Upper lobe of left lung (tissue), 6 donors: ENCODE results near the gene OR4D1. TPM values are rescaled to one million over a fixed set of nuclear protein-coding genes. Genes with fewer than 3 reads are reported as not detected.

ENCODE experiments used
- ATAC-seq, 2 donors: fragments of 200-7000 bp; cut with Tn5 transposase; one replicate each; pipeline ENCODE4 v1.9.1; 2022; ENCODE audit warnings: mild to moderate bottlenecking in 2 of 2, moderate library complexity in 2 of 2; ENCODE audit not compliant: low FRiP score in 2 of 2
- DNase-seq, 2 donors: peaks; one replicate each; pipeline ENCODE4 v3.0.0-alpha.2; 2019 to 2020
- H3K27ac ChIP-seq, 4 donors: fragments of 200-600 bp; sonication (generic); one replicate each; pipeline ENCODE4 v1.5.1; 2016 to 2019
- H3K27me3 ChIP-seq, 4 donors: fragments of 200-600 bp; sonication (generic); one replicate each; pipeline ENCODE4 v1.5.1; 2017 to 2019
- H3K36me3 ChIP-seq, 4 donors: fragments of 200-600 bp; sonication (generic); one replicate each; pipeline ENCODE4 v1.5.1; 2016 to 2019
- H3K4me1 ChIP-seq, 4 donors: fragments of 200-600 bp; sonication (generic); one replicate each; pipeline ENCODE4 v1.5.1; 2018 to 2019
- H3K4me3 ChIP-seq, 4 donors: fragments of 200-600 bp; sonication (generic); one replicate each; pipeline ENCODE4 v1.5.1; 2017 to 2019; ENCODE audit warnings: mild to moderate bottlenecking in 2 of 4, moderate library complexity in 1 of 4
- H3K9me3 ChIP-seq, 4 donors: fragments of 200-600 bp; sonication (generic); one replicate each; pipeline ENCODE4 v1.5.1; 2018 to 2019
- CTCF ChIP-seq, 6 experiments: fragments of 450-650 bp in 4 of 6; fragments of 200-600 bp in 2 of 6; sonication (generic) in 2 of 6; IDR thresholded peaks; one replicate each; pipeline ENCODE4 v1.5.1; 2016 to 2019; ENCODE audit warnings: antibody characterized with exemption in 6 of 6
- EP300 ChIP-seq, 4 donors: sonication (generic); formaldehyde crosslinking; IDR thresholded peaks; one replicate each; pipeline ENCODE4 v1.5.1; 2017; ENCODE audit warnings: antibody characterized with exemption in 4 of 4, control low read depth in 2 of 4
- POLR2A ChIP-seq, 4 donors: fragments of 450-650 bp; IDR thresholded peaks; one replicate each; pipeline ENCODE4 v1.5.1; 2016 to 2017; ENCODE audit warnings: antibody characterized with exemption in 4 of 4, mild to moderate bottlenecking in 2 of 4
- POLR2AphosphoS5 ChIP-seq, 2 donors: sonication (generic); formaldehyde crosslinking; IDR thresholded peaks; one replicate each; pipeline ENCODE4 v1.5.1; 2017; ENCODE audit warnings: antibody characterized with exemption in 2 of 2
- WGBS, 2 donors: methylation state at CpG; one replicate each; pipeline ENCODE4 v1.1.5; 2017 to 2018; 5-methylcytosine and 5-hydroxymethylcytosine counted together
- total RNA-seq, 6 donors: library from RNA; depleted of rRNA in 4 of 6; stranded (reverse); fragments of >200 nt in 4 of 6; gene quantifications; one replicate each; pipeline versions ENCODE4 v1.1.0 to v1.2.1, GENCODE V29; 2016 to 2021
- donor health status: DM: no; HTN: no; CAD: no; lungs with moderate emphysema.
- donor health status: DM: no; HTN: yes; CAD: no; lungs with severe emphysema.

Gene OR4D1
- total RNA-seq, 6 donors from 2014 or later: not detected

GRCh38 chr17:58176200-58176599, 28.0 kb downstream of the OR4D1 start:
- Histone ChIP-seq H3K4me3 (no peak overlapping the region), H3K9me3 (no peaks in the 10 kb centered on the region), H3K27ac (no peak overlapping the region), H3K4me1 (no peaks in the 10 kb centered on the region), H3K27me3 (no peaks in the 10 kb centered on the region), H3K36me3 (no peaks in the 10 kb centered on the region)
- DNase-seq: no peak
- ATAC-seq: no peak
- 36 to 39% methylated on average over 7 of the region's 7 CpGs for WGBS, 2 donors
- TF ChIP-seq POLR2AphosphoS5 (IDR thresholded peaks at IDR 0.05) (no peak), CTCF (IDR thresholded peaks at IDR 0.05) (no peak), EP300 (IDR thresholded peaks at IDR 0.05) (no peak), POLR2A (IDR thresholded peaks at IDR 0.05) (no peak)

GRCh38 chr17:58181796-58182195, 33.6 kb downstream of the OR4D1 start:
- no peak overlapping the region for H3K4me3 ChIP-seq
- no peaks in the 10 kb centered on the region for H3K9me3 ChIP-seq
- DNase-seq: no peak
- H3K4me1 ChIP-seq: no peaks in the 10 kb centered on the region
- no peak overlapping the region for H3K27ac ChIP-seq
- no peaks in the 10 kb centered on the region for H3K27me3 ChIP-seq
- no peak for TF ChIP-seq EP300 (IDR thresholded peaks at IDR 0.05)
- TF ChIP-seq POLR2AphosphoS5 (IDR thresholded peaks at IDR 0.05): no peak
- no peak for TF ChIP-seq POLR2A (IDR thresholded peaks at IDR 0.05)
- TF ChIP-seq CTCF (IDR thresholded peaks at IDR 0.05): no peak
- H3K36me3 ChIP-seq: no peaks in the 10 kb centered on the region
- ATAC-seq: no peak
- WGBS, 2 donors: 72 to 91% methylated on average over 3 to 4 of the region's 4 CpGs

GRCh38 chr17:58183514-58183913, 35.3 kb downstream of the OR4D1 start:
- Histone ChIP-seq H3K36me3 (no peaks in the 10 kb centered on the region), H3K4me3 (no peak overlapping the region), H3K27ac (no peak overlapping the region), H3K27me3 (no peaks in the 10 kb centered on the region), H3K4me1 (no peaks in the 10 kb centered on the region), H3K9me3 (no peaks in the 10 kb centered on the region)
- ATAC-seq (no peak), DNase-seq (no peak)
- TF ChIP-seq POLR2A (IDR thresholded peaks at IDR 0.05): no peak
- TF ChIP-seq EP300 (IDR thresholded peaks at IDR 0.05): no peak
- TF ChIP-seq POLR2AphosphoS5 (IDR thresholded peaks at IDR 0.05): no peak
- no peak for TF ChIP-seq CTCF (IDR thresholded peaks at IDR 0.05)
- WGBS, 2 donors: 84 to 86% methylated on average over 2 to 4 of the region's 4 CpGs

- no peak overlapping the region for H3K27ac ChIP-seq
- no peaks in the 10 kb centered on the region for H3K36me3 ChIP-seq
- H3K9me3 ChIP-seq: no peaks in the 10 kb centered on the region
- no peak for DNase-seq
- 70 to 72% methylated on average over 9 to 10 of the region's 10 CpGs for WGBS, 2 donors
- H3K27me3 ChIP-seq: no peaks in the 10 kb centered on the region
- peaks cover 0 to 3% (median 1%) of the 10 kb centered on the region in 4 donors for H3K4me1 ChIP-seq
- no peak for ATAC-seq
- no peak overlapping the region for H3K4me3 ChIP-seq
- TF ChIP-seq EP300 (IDR thresholded peaks at IDR 0.05): no peak
These were observed 36.3 kb downstream of the OR4D1 start for GRCh38 chr17:58184308-58184985.

- Histone ChIP-seq H3K27me3 (no peaks in the 10 kb centered on the region), H3K4me3 (no peak overlapping the region), H3K36me3 (no peaks in the 10 kb centered on the region), H3K4me1 (peaks cover 0 to 9% (median 3%) of the 10 kb centered on the region in 4 donors), H3K27ac (no peak overlapping the region), H3K9me3 (no peaks in the 10 kb centered on the region)
- no peak for ATAC-seq
- WGBS, 2 donors: 77 to 81% methylated on average over 8 of the region's 8 CpGs
- DNase-seq: no peak
- no peak for TF ChIP-seq CTCF (IDR thresholded peaks at IDR 0.05)
- TF ChIP-seq POLR2A (IDR thresholded peaks at IDR 0.05): no peak
- TF ChIP-seq EP300 (IDR thresholded peaks at IDR 0.05): no peak
- no peak for TF ChIP-seq POLR2AphosphoS5 (IDR thresholded peaks at IDR 0.05)
These were observed 37.0 kb downstream of the OR4D1 start for GRCh38 chr17:58184986-58185761.
